Hematopoietic multipotent progenitor cell treated with erythropoietin and hydrocortisone succinate and interleukin-3 and kit ligand, for 6 days (in vitro differentiated cells): ENCODE data around the gene STAMBPL1.

Source experiments
- DNase-seq: peaks from one replicate; pipeline ENCODE4 v3.0.0-alpha.2; 2015

The STAMBPL1 gene

GRCh38 chr10:88957381-88957780 lies 77.3 kb downstream of the STAMBPL1 start:
- DNase-seq, result no peak

GRCh38 chr10:88958721-88959120 lies 78.7 kb downstream of the STAMBPL1 start:
- no peak for DNase-seq

DNA sequence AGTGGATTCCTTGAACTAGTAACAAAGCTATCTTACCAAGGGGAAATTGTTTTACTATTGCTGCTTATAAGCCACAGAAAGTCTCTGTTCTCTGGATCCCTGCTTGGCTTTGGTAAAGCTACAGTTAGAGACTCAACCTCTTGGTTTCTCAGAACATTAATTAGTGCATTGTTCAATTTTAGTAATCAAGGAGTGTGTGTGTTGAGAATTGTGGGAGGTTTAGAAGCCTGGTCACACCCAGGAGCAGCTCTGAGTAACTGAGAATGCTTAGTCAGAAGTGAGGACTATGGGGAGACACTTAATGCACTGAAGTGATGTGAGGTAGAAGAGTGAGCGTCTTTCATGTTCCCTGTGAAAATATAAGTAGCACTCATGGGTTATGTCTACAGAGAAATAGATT lies 80.8 kb downstream of the STAMBPL1 start:
- DNase-seq, result no peak

- no peak for DNase-seq
These were observed 81.2 kb downstream of the STAMBPL1 start for GRCh38 chr10:88961266-88961665.

GRCh38 chr10:88962336-88962735 lies 82.3 kb downstream of the STAMBPL1 start:
- peak; percentile 38 for DNase-seq

DNA sequence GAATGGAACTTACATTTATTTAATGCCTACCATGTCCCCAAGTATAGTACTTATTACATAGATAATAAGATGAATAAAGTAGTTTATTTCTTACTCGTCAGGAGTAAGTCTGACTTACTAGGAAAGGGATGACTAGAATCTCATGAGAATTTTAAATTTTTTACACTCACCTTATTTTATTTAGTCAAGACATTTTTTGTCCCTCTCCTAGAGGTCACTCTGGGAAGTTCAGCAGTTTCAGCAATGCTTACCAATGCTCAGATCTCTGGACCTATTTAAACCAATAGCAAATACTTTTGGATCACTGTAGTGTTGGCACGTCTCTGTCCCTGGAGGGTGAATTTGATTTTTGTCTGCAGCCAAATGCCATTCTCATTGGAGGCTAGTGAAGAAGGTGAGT lies 83.3 kb downstream of the STAMBPL1 start:
- no peak for DNase-seq

DNA sequence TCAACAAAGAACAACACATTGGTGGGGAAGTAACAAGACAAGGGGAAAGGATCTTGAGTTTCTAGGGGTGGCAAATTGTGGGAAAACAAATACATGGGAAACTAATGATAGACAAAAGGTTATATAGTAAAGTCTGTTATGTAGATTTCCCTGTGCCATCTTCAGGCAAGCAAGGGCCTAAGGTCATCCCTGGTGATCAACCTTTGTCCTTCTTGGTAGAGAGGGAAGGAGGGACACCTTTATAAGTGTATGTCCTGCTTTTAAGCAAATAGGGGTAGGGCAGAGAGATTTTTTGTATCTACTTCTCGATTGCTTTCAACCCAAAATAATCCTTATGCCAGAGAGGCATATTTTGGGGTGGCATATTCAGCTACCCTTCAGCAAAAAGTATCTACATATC lies 84.3 kb downstream of the STAMBPL1 start:
- no peak for DNase-seq

DNA sequence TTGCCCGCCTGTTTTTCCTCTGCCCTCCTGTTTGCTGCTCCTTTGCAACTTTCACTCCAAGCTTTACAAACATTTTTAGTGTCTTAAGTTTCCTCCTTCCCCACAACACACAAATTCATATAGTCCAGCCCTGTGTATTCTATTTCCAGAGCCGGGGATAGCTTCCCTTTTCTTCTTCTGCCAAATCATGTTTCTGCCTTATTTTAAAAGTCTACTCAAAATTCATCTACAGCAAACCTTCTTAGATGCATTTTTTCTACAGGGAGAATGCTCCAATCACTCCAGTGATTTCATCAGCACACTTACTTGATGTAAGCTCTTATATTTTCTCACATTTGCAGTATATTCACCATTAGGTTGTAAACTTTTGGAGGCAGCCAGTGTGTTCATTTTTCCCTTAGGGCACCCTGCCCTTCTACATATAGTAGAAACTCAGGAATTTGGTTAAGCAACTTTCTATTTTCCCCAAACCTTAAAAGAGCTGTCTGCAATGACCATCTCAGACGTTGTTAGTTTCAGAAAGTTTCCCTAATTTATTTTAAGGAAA lies 84.9 kb downstream of the STAMBPL1 start:
- DNase-seq, result no peak

- DNase-seq, result no peak
These were observed 86.8 kb downstream of the STAMBPL1 start for GRCh38 chr10:88966797-88967196.

- no peak for DNase-seq
These were observed 88.3 kb downstream of the STAMBPL1 start for GRCh38 chr10:88968391-88968790.

- no peak for DNase-seq
These were observed 91.4 kb downstream of the STAMBPL1 start for GRCh38 chr10:88971221-88972061.
